ENCODE data around the gene BCL11B.

The BCL11B gene

GRCh38 chr14:99174081-99174769 is 97.8 kb downstream of the BCL11B start:
- Mint-ChIP-seq H3K4me1 (ENCODE audit: low read depth) (peaks cover 6% of the 10 kb centered on the region), H3K27ac (no peak overlapping the region), H3K4me3 (no peak overlapping the region), H3K9me3 (peaks cover 5% of the 10 kb centered on the region), H3K27me3 (peaks cover 11% of the 10 kb centered on the region), H3K36me3 (ENCODE audit: low read depth) (no peaks in the 10 kb centered on the region)
- intact Hi-C loops (cut with micrococcal nuclease), result no loop called here

GRCh38 chr14:99173506-99173905 is 98.5 kb downstream of the BCL11B start:
- H3K4me3 Mint-ChIP-seq, result no peak overlapping the region
- H3K9me3 Mint-ChIP-seq, result no peaks in the 10 kb centered on the region
- intact Hi-C loops (cut with micrococcal nuclease), result no loop called here
- no peak overlapping the region for H3K27ac Mint-ChIP-seq
- H3K36me3 Mint-ChIP-seq (ENCODE audit: low read depth), result no peaks in the 10 kb centered on the region
- H3K27me3 Mint-ChIP-seq, result peaks cover 12% of the 10 kb centered on the region
- H3K4me1 Mint-ChIP-seq (ENCODE audit: low read depth), result peaks cover 1% of the 10 kb centered on the region

GRCh38 chr14:99173086-99173485 is 98.9 kb downstream of the BCL11B start:
- Mint-ChIP-seq H3K4me3 (no peak overlapping the region), H3K36me3 (ENCODE audit: low read depth) (no peaks in the 10 kb centered on the region), H3K9me3 (no peaks in the 10 kb centered on the region), H3K27ac (no peak overlapping the region), H3K27me3 (peaks cover 12% of the 10 kb centered on the region), H3K4me1 (ENCODE audit: low read depth) (no peaks in the 10 kb centered on the region)
- intact Hi-C loops (cut with micrococcal nuclease), result no loop called here

GRCh38 chr14:99171396-99171795 is 100.6 kb downstream of the BCL11B start:
- Mint-ChIP-seq H3K9me3 (no peaks in the 10 kb centered on the region), H3K36me3 (ENCODE audit: low read depth) (no peaks in the 10 kb centered on the region), H3K27me3 (peaks cover 15% of the 10 kb centered on the region), H3K4me1 (ENCODE audit: low read depth) (no peaks in the 10 kb centered on the region), H3K4me3 (no peak overlapping the region), H3K27ac (no peak overlapping the region)
- intact Hi-C loops (cut with micrococcal nuclease), result no loop called here

GRCh38 chr14:99169776-99170356 is 102.1 kb downstream of the BCL11B start:
- Mint-ChIP-seq H3K27me3 (peaks cover 18% of the 10 kb centered on the region), H3K9me3 (no peaks in the 10 kb centered on the region), H3K36me3 (ENCODE audit: low read depth) (no peaks in the 10 kb centered on the region), H3K4me1 (ENCODE audit: low read depth) (no peaks in the 10 kb centered on the region), H3K4me3 (no peak overlapping the region), H3K27ac (no peak overlapping the region)
- intact Hi-C loops (cut with micrococcal nuclease), result no loop called here

GRCh38 chr14:99168330-99168729 is 103.7 kb downstream of the BCL11B start:
- Mint-ChIP-seq H3K4me3 (no peak overlapping the region), H3K36me3 (ENCODE audit: low read depth) (no peaks in the 10 kb centered on the region), H3K4me1 (ENCODE audit: low read depth) (no peaks in the 10 kb centered on the region), H3K27me3 (peaks cover 20% of the 10 kb centered on the region), H3K27ac (no peak overlapping the region), H3K9me3 (no peaks in the 10 kb centered on the region)
- intact Hi-C loops (cut with micrococcal nuclease), result no loop called here

- Mint-ChIP-seq H3K27me3 (peaks cover 26% of the 10 kb centered on the region), H3K27ac (no peak overlapping the region), H3K9me3 (peaks cover 5% of the 10 kb centered on the region), H3K36me3 (ENCODE audit: low read depth) (no peaks in the 10 kb centered on the region), H3K4me1 (ENCODE audit: low read depth) (no peaks in the 10 kb centered on the region), H3K4me3 (no peak overlapping the region)
- intact Hi-C loops (cut with micrococcal nuclease), result no loop called here
Observed at GRCh38 chr14:99166506-99166905, 105.5 kb downstream of the BCL11B start.

GRCh38 chr14:99164712-99165111 is 107.3 kb downstream of the BCL11B start:
- Mint-ChIP-seq H3K27ac (no peak overlapping the region), H3K4me1 (ENCODE audit: low read depth) (no peaks in the 10 kb centered on the region), H3K36me3 (ENCODE audit: low read depth) (no peaks in the 10 kb centered on the region), H3K27me3 (peaks cover 22% of the 10 kb centered on the region), H3K9me3 (peaks cover 8% of the 10 kb centered on the region), H3K4me3 (no peak overlapping the region)
- intact Hi-C loops (cut with micrococcal nuclease), result no loop called here

GRCh38 chr14:99163446-99163845 is 108.6 kb downstream of the BCL11B start:
- H3K4me1 Mint-ChIP-seq (ENCODE audit: low read depth), result no peaks in the 10 kb centered on the region
- H3K27me3 Mint-ChIP-seq, result peaks cover 22% of the 10 kb centered on the region
- intact Hi-C loops (cut with micrococcal nuclease), result no loop called here
- H3K4me3 Mint-ChIP-seq, result no peak overlapping the region
- H3K27ac Mint-ChIP-seq, result no peak overlapping the region
- peaks cover 8% of the 10 kb centered on the region for H3K9me3 Mint-ChIP-seq
- no peaks in the 10 kb centered on the region for H3K36me3 Mint-ChIP-seq (ENCODE audit: low read depth)

- Mint-ChIP-seq H3K4me3 (no peak overlapping the region), H3K4me1 (ENCODE audit: low read depth) (peaks cover 16% of the 10 kb centered on the region), H3K27me3 (peaks cover 14% of the 10 kb centered on the region), H3K9me3 (peaks cover 8% of the 10 kb centered on the region), H3K36me3 (ENCODE audit: low read depth) (no peaks in the 10 kb centered on the region), H3K27ac (no peak overlapping the region)
- intact Hi-C loops (cut with micrococcal nuclease), result no loop called here
Observed at GRCh38 chr14:99159341-99160340, 112.4 kb downstream of the BCL11B start.

- H3K27ac Mint-ChIP-seq, result no peak overlapping the region
- H3K27me3 Mint-ChIP-seq, result peaks cover 14% of the 10 kb centered on the region
- H3K4me3 Mint-ChIP-seq, result no peak overlapping the region
- H3K36me3 Mint-ChIP-seq (ENCODE audit: low read depth), result no peaks in the 10 kb centered on the region
- peaks cover 8% of the 10 kb centered on the region for H3K9me3 Mint-ChIP-seq
- peaks cover 19% of the 10 kb centered on the region for H3K4me1 Mint-ChIP-seq (ENCODE audit: low read depth)
- intact Hi-C loops (cut with micrococcal nuclease), result no loop called here
Observed at GRCh38 chr14:99158646-99159165, 113.3 kb downstream of the BCL11B start.

- no peak overlapping the region for H3K27ac Mint-ChIP-seq
- H3K36me3 Mint-ChIP-seq (ENCODE audit: low read depth), result no peaks in the 10 kb centered on the region
- peaks cover 19% of the 10 kb centered on the region for H3K4me1 Mint-ChIP-seq (ENCODE audit: low read depth)
- no peak overlapping the region for H3K4me3 Mint-ChIP-seq
- peaks cover 8% of the 10 kb centered on the region for H3K9me3 Mint-ChIP-seq
- intact Hi-C loops (cut with micrococcal nuclease), result no loop called here
- peaks cover 10% of the 10 kb centered on the region for H3K27me3 Mint-ChIP-seq
Observed at GRCh38 chr14:99158150-99158549, 113.8 kb downstream of the BCL11B start.

- H3K9me3 Mint-ChIP-seq, result peaks cover 8% of the 10 kb centered on the region
- peaks cover 19% of the 10 kb centered on the region for H3K4me1 Mint-ChIP-seq (ENCODE audit: low read depth)
- H3K36me3 Mint-ChIP-seq (ENCODE audit: low read depth), result no peaks in the 10 kb centered on the region
- no peak overlapping the region for H3K27ac Mint-ChIP-seq
- intact Hi-C loops (cut with micrococcal nuclease), result no loop called here
- peaks cover 10% of the 10 kb centered on the region for H3K27me3 Mint-ChIP-seq
- no peak overlapping the region for H3K4me3 Mint-ChIP-seq
Observed at GRCh38 chr14:99157676-99158075, 114.3 kb downstream of the BCL11B start.

GRCh38 chr14:99157246-99157645 is 114.8 kb downstream of the BCL11B start:
- Mint-ChIP-seq H3K36me3 (ENCODE audit: low read depth) (no peaks in the 10 kb centered on the region), H3K27me3 (peaks cover 10% of the 10 kb centered on the region), H3K4me1 (ENCODE audit: low read depth) (peaks cover 19% of the 10 kb centered on the region), H3K27ac (no peak overlapping the region), H3K9me3 (peaks cover 8% of the 10 kb centered on the region), H3K4me3 (no peak overlapping the region)
- intact Hi-C loops (cut with micrococcal nuclease), result no loop called here

Measured in dendritic cell treated with granulocyte-macrophage colony-stimulating factor and Interleukin-4, amounts not matched to agents 40 ng/mL and 50 ng/mL, for 4 days (primary cell).